GM19455 (cell line): ENCODE measurements around the gene HSD3B1.

Experiments
- ATAC-seq: cut with Tn5 transposase; IDR thresholded peaks from one replicate; pipeline ENCODE4 v1.9.1; 2021; ENCODE audit not compliant: unreplicated experiment

The HSD3B1 gene

GRCh38 chr1:119506941-119507340, at the start of gene HSD3B1:
Gene HSD3B1 (plus strand): TSS chr1:119507210. CDS start chr1:119507477, 267 bp downstream.
- no peak for ATAC-seq

GRCh38 chr1:119462964-119463363, 44.0 kb upstream of the HSD3B1 start:
- ATAC-seq, result no peak

GRCh38 chr1:119463569-119463968, 43.4 kb upstream of the HSD3B1 start:
- no peak for ATAC-seq

GRCh38 chr1:119466445-119466844, 40.6 kb upstream of the HSD3B1 start:
- ATAC-seq, result no peak

GRCh38 chr1:119467219-119467618, 39.8 kb upstream of the HSD3B1 start:
- no peak for ATAC-seq

GRCh38 chr1:119467857-119468668, 38.9 kb upstream of the HSD3B1 start:
- no peak for ATAC-seq

- no peak for ATAC-seq
Observed at GRCh38 chr1:119469741-119470140, 37.3 kb upstream of the HSD3B1 start.

GRCh38 chr1:119470377-119470776, 36.6 kb upstream of the HSD3B1 start:
- no peak for ATAC-seq

- ATAC-seq, result no peak
Observed at GRCh38 chr1:119470958-119471357, 36.1 kb upstream of the HSD3B1 start.

GRCh38 chr1:119471566-119471965, 35.4 kb upstream of the HSD3B1 start:
- no peak for ATAC-seq

GRCh38 chr1:119472080-119472818, 34.8 kb upstream of the HSD3B1 start:
- no peak for ATAC-seq

GRCh38 chr1:119472819-119473175, 34.2 kb upstream of the HSD3B1 start:
- ATAC-seq, result no peak

- ATAC-seq, result peak; percentile 73
Observed at GRCh38 chr1:119475866-119476439, 31.1 kb upstream of the HSD3B1 start.

- no peak for ATAC-seq
Observed at GRCh38 chr1:119477710-119478109, 29.3 kb upstream of the HSD3B1 start.

- ATAC-seq, result no peak
Observed at GRCh38 chr1:119480175-119480574, 26.8 kb upstream of the HSD3B1 start.

- ATAC-seq, result no peak
Observed at GRCh38 chr1:119481951-119482350, 25.1 kb upstream of the HSD3B1 start.

GRCh38 chr1:119482517-119483425, 24.2 kb upstream of the HSD3B1 start:
- ATAC-seq, result no peak

GRCh38 chr1:119483441-119484200, 23.4 kb upstream of the HSD3B1 start:
- no peak for ATAC-seq

GRCh38 chr1:119485201-119485600, 21.8 kb upstream of the HSD3B1 start:
- no peak for ATAC-seq

GRCh38 chr1:119488216-119488615, 18.8 kb upstream of the HSD3B1 start:
- no peak for ATAC-seq
